Loucy (cell line): Measurements from ENCODE around the gene GABRB2.

Source experiments
- EZH2phosphoT487 ChIP-seq: fragments of 200-600 bp; IDR thresholded peaks from 2 replicates; pipeline ENCODE4 v1.6.1; 2018; ENCODE audit warnings: antibody characterized with exemption, mild to moderate bottlenecking, moderate library complexity, borderline replicate concordance
- TF ChIP-seq, protein P1 (sequence below): fragments of 200-600 bp; sonication (generic); conservative IDR thresholded peaks from 2 replicates; pipeline ENCODE4 v1.5.1; 2014; ENCODE audit warnings: mild to moderate bottlenecking, antibody characterized with exemption, low read length

DNA sequence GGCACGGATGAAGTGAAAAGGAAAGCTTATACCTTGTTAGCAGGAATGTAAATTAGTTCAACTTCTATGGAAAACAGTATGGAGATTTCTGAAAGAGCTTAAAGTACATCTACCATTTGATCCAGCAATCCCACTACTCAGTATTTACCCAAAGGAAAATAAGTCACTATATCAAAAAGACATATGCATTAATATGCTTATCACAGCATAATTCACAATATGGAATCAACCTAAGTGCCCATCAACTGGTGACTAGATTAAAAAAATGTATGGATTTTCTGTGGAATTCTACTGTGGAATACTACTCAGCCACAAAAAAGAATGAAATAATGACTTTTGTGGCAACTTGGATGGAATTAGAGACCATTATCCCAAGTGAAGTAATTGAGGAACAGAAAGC lies 279.6 kb downstream of the GABRB2 start:
- TF ChIP-seq, protein P1, sequence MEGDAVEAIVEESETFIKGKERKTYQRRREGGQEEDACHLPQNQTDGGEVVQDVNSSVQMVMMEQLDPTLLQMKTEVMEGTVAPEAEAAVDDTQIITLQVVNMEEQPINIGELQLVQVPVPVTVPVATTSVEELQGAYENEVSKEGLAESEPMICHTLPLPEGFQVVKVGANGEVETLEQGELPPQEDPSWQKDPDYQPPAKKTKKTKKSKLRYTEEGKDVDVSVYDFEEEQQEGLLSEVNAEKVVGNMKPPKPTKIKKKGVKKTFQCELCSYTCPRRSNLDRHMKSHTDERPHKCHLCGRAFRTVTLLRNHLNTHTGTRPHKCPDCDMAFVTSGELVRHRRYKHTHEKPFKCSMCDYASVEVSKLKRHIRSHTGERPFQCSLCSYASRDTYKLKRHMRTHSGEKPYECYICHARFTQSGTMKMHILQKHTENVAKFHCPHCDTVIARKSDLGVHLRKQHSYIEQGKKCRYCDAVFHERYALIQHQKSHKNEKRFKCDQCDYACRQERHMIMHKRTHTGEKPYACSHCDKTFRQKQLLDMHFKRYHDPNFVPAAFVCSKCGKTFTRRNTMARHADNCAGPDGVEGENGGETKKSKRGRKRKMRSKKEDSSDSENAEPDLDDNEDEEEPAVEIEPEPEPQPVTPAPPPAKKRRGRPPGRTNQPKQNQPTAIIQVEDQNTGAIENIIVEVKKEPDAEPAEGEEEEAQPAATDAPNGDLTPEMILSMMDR, result no peak
- TF ChIP-seq EZH2phosphoT487, result no peak
